OCI-LY3 (cell line): ENCODE data around the gene SRPK2.

Experiments
- H2AFZ ChIP-seq: fragments of 200-600, 300-600 bp; shearing (Covaris generic); 2 replicates; pipeline ENCODE4 v1.6.0; 2014; ENCODE audit warnings: antibody characterized with exemption, low read depth, low read length
- H3K27ac ChIP-seq: fragments of 200-600, 300-600 bp; sonication (generic); 2 replicates; pipeline ENCODE4 v1.5.1; 2014; ENCODE audit warnings: mild to moderate bottlenecking, low read length, moderate library complexity, mixed read lengths
- H3K27me3 ChIP-seq: fragments of 200-600, 300-600 bp; sonication (generic); 2 replicates; pipeline ENCODE4 v1.6.1; 2014; ENCODE audit warnings: low read depth, low read length, mixed read lengths
- H3K36me3 ChIP-seq: fragments of 200-600, 300-600 bp; sonication (generic); replicated peaks from 2 replicates; pipeline ENCODE3; 2014; ENCODE audit warnings: low read depth, low read length, mixed read lengths
- H3K4me1 ChIP-seq: fragments of 300-600, 200-600 bp; sonication (generic); 2 replicates; pipeline ENCODE4 v1.6.1; 2014; ENCODE audit warnings: low read length, mixed read lengths
- H3K4me2 ChIP-seq: fragments of 200-600, 300-600 bp; sonication (generic); 2 replicates; pipeline ENCODE4 v1.6.1; 2014; ENCODE audit warnings: low read length, mixed read lengths
- H3K4me3 ChIP-seq: fragments of 300-600, 200-600 bp; sonication (generic); 2 replicates; pipeline ENCODE4 v1.5.1; 2014; ENCODE audit warnings: antibody characterized with exemption, mild to moderate bottlenecking, low read length, moderate library complexity
- H3K79me2 ChIP-seq: fragments of 300-600, 200-600 bp; shearing (Covaris generic); 2 replicates; pipeline ENCODE4 v1.6.1; 2014; ENCODE audit warnings: mild to moderate bottlenecking, low read length, mixed read lengths
- H3K9ac ChIP-seq: fragments of 300-600, 200-600 bp; shearing (Covaris generic); 2 replicates; pipeline ENCODE4 v1.6.0; 2014; ENCODE audit warnings: mild to moderate bottlenecking, low read length, moderate library complexity
- H3K9me3 ChIP-seq: fragments of 200-600, 300-600 bp; shearing (Covaris generic); 2 replicates; pipeline ENCODE4 v1.6.1; 2014; ENCODE audit warnings: low read length, mixed read lengths; ENCODE audit not compliant: insufficient read depth
- H4K20me1 ChIP-seq: fragments of 200-600, 300-600 bp; sonication (generic); 2 replicates; pipeline ENCODE4 v1.6.1; 2016; ENCODE audit warnings: low read length, mixed read lengths; ENCODE audit not compliant: insufficient read depth
- CTCF ChIP-seq: fragments of 200-600, 300-600 bp; sonication (generic); IDR thresholded peaks from 2 replicates; pipeline ENCODE4 v1.5.1; 2014; ENCODE audit warnings: antibody characterized with exemption, low read length, low read depth
- EZH2phosphoT487 ChIP-seq: fragments of 200-600 bp; shearing (Covaris generic); IDR thresholded peaks from 2 replicates; pipeline ENCODE4 v1.6.1; 2018; ENCODE audit warnings: antibody characterized with exemption, mixed run types, low read depth

The SRPK2 gene

GRCh38 chr7:105177026-105177425 lies 211.7 kb downstream of the SRPK2 start:
- Histone ChIP-seq H3K79me2 (peaks cover 27% of the 10 kb centered on the region), H3K4me1 (no peaks in the 10 kb centered on the region), H2AFZ (no peak overlapping the region), H3K4me3 (no peak overlapping the region), H3K4me2 (no peak overlapping the region), H4K20me1 (peaks cover 16% of the 10 kb centered on the region), H3K36me3 (no peaks in the 10 kb centered on the region), H3K27ac (no peak overlapping the region), H3K27me3 (no peaks in the 10 kb centered on the region), H3K9ac (no peak overlapping the region), H3K9me3 (no peaks in the 10 kb centered on the region)
- TF ChIP-seq CTCF = no peak
- TF ChIP-seq EZH2phosphoT487 = no peak

- peaks cover 4% of the 10 kb centered on the region; the same call in 1 of the 2 replicates for H4K20me1 ChIP-seq
- no peaks in the 10 kb centered on the region for H3K27me3 ChIP-seq
- no peaks in the 10 kb centered on the region for H3K36me3 ChIP-seq
- no peak overlapping the region for H2AFZ ChIP-seq
- H3K27ac ChIP-seq = no peak overlapping the region
- no peaks in the 10 kb centered on the region for H3K4me1 ChIP-seq
- H3K4me3 ChIP-seq = no peak overlapping the region
- no peaks in the 10 kb centered on the region for H3K9me3 ChIP-seq
- no peak overlapping the region for H3K9ac ChIP-seq
- TF ChIP-seq EZH2phosphoT487 = no peak
- TF ChIP-seq CTCF = no peak
- peaks cover 12% of the 10 kb centered on the region; the same call in 1 of the 2 replicates for H3K79me2 ChIP-seq
- no peak overlapping the region for H3K4me2 ChIP-seq
Observed at GRCh38 chr7:105173586-105173985, 215.1 kb downstream of the SRPK2 start.

GRCh38 chr7:105164751-105165150 lies 224.0 kb downstream of the SRPK2 start:
- Histone ChIP-seq H3K27ac (no peak overlapping the region), H3K4me3 (no peak overlapping the region), H3K4me2 (no peak overlapping the region), H2AFZ (no peak overlapping the region), H3K9me3 (no peaks in the 10 kb centered on the region), H3K79me2 (no peaks in the 10 kb centered on the region), H3K27me3 (no peaks in the 10 kb centered on the region), H3K9ac (no peak overlapping the region), H3K4me1 (no peaks in the 10 kb centered on the region), H3K36me3 (peaks cover 8% of the 10 kb centered on the region), H4K20me1 (no peaks in the 10 kb centered on the region)
- TF ChIP-seq EZH2phosphoT487 (no peak), CTCF (no peak)

- Histone ChIP-seq H3K9me3 (no peaks in the 10 kb centered on the region), H3K79me2 (no peaks in the 10 kb centered on the region), H3K9ac (no peak overlapping the region), H4K20me1 (no peaks in the 10 kb centered on the region), H3K36me3 (peaks cover 8% of the 10 kb centered on the region), H3K4me2 (no peak overlapping the region), H3K27ac (no peak overlapping the region), H3K4me1 (no peaks in the 10 kb centered on the region), H2AFZ (no peak overlapping the region), H3K27me3 (no peaks in the 10 kb centered on the region), H3K4me3 (no peak overlapping the region)
- TF ChIP-seq EZH2phosphoT487 (no peak), CTCF (no peak)
Observed at GRCh38 chr7:105163718-105164117, 225.0 kb downstream of the SRPK2 start.
